Mesothelial cell of epicardium (in vitro differentiated cells): ENCODE results near the gene HOXB3. TPM values are rescaled to one million over a fixed set of nuclear protein-coding genes. Genes with fewer than 3 reads are reported as not detected.
A peak's percentile ranks its signal among the peaks of the same experiment; 100 is the strongest.

Source experiments
- DNase-seq, 2 experiments: peaks; one replicate each; pipeline ENCODE4 v3.0.0; 2021; ENCODE audit warnings: low spot score in 2 of 2; ENCODE audit not compliant: unreplicated experiment in 2 of 2
- H3K27ac Mint-ChIP-seq: 2 replicates; pipeline ENCODE4 v1.8.0; 2021; ENCODE audit warnings: mixed read lengths
- H3K27me3 Mint-ChIP-seq: 2 replicates; pipeline ENCODE4 v1.8.0; 2021; ENCODE audit warnings: low read depth, mixed read lengths
- H3K36me3 Mint-ChIP-seq: 2 replicates; pipeline ENCODE4 v1.8.0; 2021; ENCODE audit warnings: mixed read lengths
- H3K4me1 Mint-ChIP-seq: 2 replicates; pipeline ENCODE4 v1.8.0; 2021; ENCODE audit warnings: mixed read lengths
- H3K4me3 Mint-ChIP-seq: 2 replicates; pipeline ENCODE4 v1.8.0; 2021; ENCODE audit warnings: mild to moderate bottlenecking, moderate library complexity, mixed read lengths
- H3K9me3 Mint-ChIP-seq: 2 replicates; pipeline ENCODE4 v1.8.0; 2021; ENCODE audit warnings: mixed read lengths
- CTCF ChIP-seq: fragments of 200-600 bp; sonication (generic); IDR thresholded peaks from one replicate; pipeline ENCODE4 v1.5.0; 2021; ENCODE audit warnings: antibody characterized with exemption; ENCODE audit not compliant: unreplicated experiment
- total RNA-seq: library from RNA; stranded (reverse); gene quantifications from 3 replicates; pipeline ENCODE4 v1.2.1, GENCODE V29; 2021

Gene HOXB3
- total RNA-seq, 1 donor from 2014 or later, result 303 TPM

GRCh38 chr17:48587276-48588073, 2.6 kb downstream of the HOXB3 start:
- Mint-ChIP-seq H3K36me3 (peaks cover 50% of the 10 kb centered on the region), H3K27ac (peak overlapping the region; percentile 100), H3K4me1 (peaks cover 66% of the 10 kb centered on the region), H3K9me3 (no peaks in the 10 kb centered on the region), H3K27me3 (no peaks in the 10 kb centered on the region), H3K4me3 (peak overlapping the region; percentile 90)
- no peak for TF ChIP-seq CTCF
- no peak for DNase-seq

GRCh38 chr17:48586355-48587258, 3.4 kb downstream of the HOXB3 start:
- Mint-ChIP-seq H3K27ac (peak overlapping the region; percentile 100), H3K4me3 (peak overlapping the region; percentile 90), H3K27me3 (no peaks in the 10 kb centered on the region), H3K4me1 (peaks cover 68% of the 10 kb centered on the region), H3K36me3 (peaks cover 51% of the 10 kb centered on the region), H3K9me3 (no peaks in the 10 kb centered on the region)
- no peak for DNase-seq
- TF ChIP-seq CTCF, result no peak

GRCh38 chr17:48584223-48584741, 5.8 kb downstream of the HOXB3 start:
- peaks cover 75% of the 10 kb centered on the region for H3K4me1 Mint-ChIP-seq
- no peak for TF ChIP-seq CTCF
- H3K9me3 Mint-ChIP-seq, result no peaks in the 10 kb centered on the region
- peaks cover 46% of the 10 kb centered on the region for H3K36me3 Mint-ChIP-seq
- no peaks in the 10 kb centered on the region for H3K27me3 Mint-ChIP-seq
- peak overlapping the region; percentile 90 for H3K4me3 Mint-ChIP-seq
- peak overlapping the region; percentile 100 for H3K27ac Mint-ChIP-seq
- DNase-seq, result no peak

- no peak for TF ChIP-seq CTCF
- Mint-ChIP-seq H3K4me3 (peak overlapping the region; percentile 90), H3K27me3 (no peaks in the 10 kb centered on the region), H3K36me3 (peaks cover 46% of the 10 kb centered on the region), H3K27ac (peak overlapping the region; percentile 100), H3K9me3 (no peaks in the 10 kb centered on the region), H3K4me1 (peaks cover 80% of the 10 kb centered on the region)
- no peak for DNase-seq
Measured at GRCh38 chr17:48583708-48584222, 6.3 kb downstream of the HOXB3 start.

- no peak for TF ChIP-seq CTCF
- Mint-ChIP-seq H3K4me3 (peak overlapping the region; percentile 90), H3K27ac (peak overlapping the region; percentile 100), H3K9me3 (no peaks in the 10 kb centered on the region), H3K27me3 (no peaks in the 10 kb centered on the region), H3K4me1 (peaks cover 84% of the 10 kb centered on the region), H3K36me3 (peaks cover 45% of the 10 kb centered on the region)
- DNase-seq, result no peak
Measured at GRCh38 chr17:48582750-48583069, 7.3 kb downstream of the HOXB3 start.
